Hepatocyte (in vitro differentiated cells): ENCODE data around the gene TMEM121B. TPM values are rescaled to one million over a fixed set of nuclear protein-coding genes. Genes with fewer than 3 reads are reported as not detected.

Source experiments
- DNase-seq: peaks from one replicate; pipeline ENCODE4 v3.0.0-alpha.2; 2016; ENCODE audit warnings: low spot score
- H2AFZ ChIP-seq: fragments of 200-600 bp; sonication (generic); 2 replicates; pipeline ENCODE4 v1.6.0; 2016; ENCODE audit warnings: antibody characterized with exemption, mild to moderate bottlenecking
- H3K27ac ChIP-seq: fragments of 200-600 bp; sonication (generic); 2 replicates; pipeline ENCODE4 v1.5.1; 2016; ENCODE audit warnings: mild to moderate bottlenecking
- H3K27me3 ChIP-seq: fragments of 200-600 bp; sonication (generic); 2 replicates; pipeline ENCODE4 v1.6.1; 2016
- H3K36me3 ChIP-seq: fragments of 200-600 bp; sonication (generic); replicated peaks from 2 replicates; pipeline ENCODE4 v1.5.1; 2016; ENCODE audit warnings: low read depth; ENCODE audit not compliant: insufficient read depth
- H3K4me1 ChIP-seq: fragments of 200-600 bp; sonication (generic); 2 replicates; pipeline ENCODE4 v1.5.1; 2016; ENCODE audit warnings: mild to moderate bottlenecking, moderate library complexity; ENCODE audit not compliant: insufficient read depth
- H3K4me2 ChIP-seq: fragments of 200-600 bp; sonication (generic); 2 replicates; pipeline ENCODE4 v1.6.0; 2016
- H3K4me3 ChIP-seq: fragments of 200-600 bp; sonication (generic); 2 replicates; pipeline ENCODE4 v1.5.1; 2016; ENCODE audit warnings: mild to moderate bottlenecking
- H3K79me2 ChIP-seq: fragments of 200-600 bp; sonication (generic); 2 replicates; pipeline ENCODE4 v1.6.0; 2017; ENCODE audit warnings: mild to moderate bottlenecking
- H3K9me2 ChIP-seq: fragments of 200-600 bp; sonication (generic); replicated peaks from 2 replicates; pipeline ENCODE4 v1.6.0; 2017; ENCODE audit warnings: mild to moderate bottlenecking; ENCODE audit not compliant: insufficient read depth
- H3K9me3 ChIP-seq: fragments of 200-600 bp; sonication (generic); 2 replicates; pipeline ENCODE4 v1.5.1; 2016; ENCODE audit warnings: low read depth, mild to moderate bottlenecking
- H4K20me1 ChIP-seq: fragments of 200-600 bp; sonication (generic); 2 replicates; pipeline ENCODE4 v1.6.0; 2016; ENCODE audit warnings: mild to moderate bottlenecking; ENCODE audit not compliant: insufficient read depth, poor library complexity, severe bottlenecking
- CTCF ChIP-seq: fragments of 200-600 bp; sonication (generic); IDR thresholded peaks from 2 replicates; pipeline ENCODE4 v1.5.1; 2016; ENCODE audit warnings: antibody characterized with exemption, mild to moderate bottlenecking; ENCODE audit not compliant: poor library complexity
- EZH2 ChIP-seq: fragments of 200-600 bp; sonication (generic); IDR thresholded peaks from 2 replicates; pipeline ENCODE4 v1.6.1; 2016; ENCODE audit warnings: antibody characterized with exemption, mild to moderate bottlenecking, borderline replicate concordance
- EZH2phosphoT487 ChIP-seq: fragments of 200-600 bp; sonication (generic); IDR thresholded peaks from one replicate; pipeline ENCODE4 v1.6.1; 2018; ENCODE audit warnings: antibody characterized with exemption, mild to moderate bottlenecking, low read depth, moderate library complexity; ENCODE audit not compliant: unreplicated experiment, severe bottlenecking
- WGBS: methylation state at CpG from one replicate; pipeline ENCODE4 v1.1.6; 2016; ENCODE audit warnings: low lambda C conversion rate; ENCODE audit errors: missing lambda C conversion rate; 5-methylcytosine and 5-hydroxymethylcytosine counted together
- polyA plus RNA-seq: library from polyadenylated mRNA; unstranded; fragments of >200 nt; fragmentation: Nextera tagmentation; extraction: Ambion mirVana; gene quantifications from 2 replicates; pipeline ENCODE4 v1.2.1, GENCODE V29; 2016
- total RNA-seq: library from RNA; depleted of rRNA; stranded (reverse); fragments of >200 nt; gene quantifications from 2 replicates; pipeline ENCODE4 v1.2.3, GENCODE V29; 2014

The TMEM121B gene
- total and polyA plus RNA-seq, 2 experiments from 2014 or later: 0.30 to 0.50 TPM

- H3K79me2 ChIP-seq: no peaks in the 10 kb centered on the region
- H3K9me2 ChIP-seq: no peaks in the 10 kb centered on the region
- no peaks in the 10 kb centered on the region for H3K36me3 ChIP-seq
- 89% methylated on average over 8 of the region's 8 CpGs for WGBS
- no peak overlapping the region for H3K4me3 ChIP-seq
- H3K4me1 ChIP-seq: no peaks in the 10 kb centered on the region
- no peak overlapping the region for H3K27ac ChIP-seq
- H2AFZ ChIP-seq: no peak overlapping the region
- TF ChIP-seq EZH2phosphoT487 (no peak), EZH2 (no peak), CTCF (no peak)
- H3K4me2 ChIP-seq: no peak overlapping the region
- no peaks in the 10 kb centered on the region for H4K20me1 ChIP-seq
- H3K27me3 ChIP-seq: peaks cover 8% of the 10 kb centered on the region
- no peaks in the 10 kb centered on the region for H3K9me3 ChIP-seq
- no peak for DNase-seq
Measured at GRCh38 chr22:17113600-17113999, 7.6 kb downstream of the TMEM121B start.

- WGBS: 81% methylated on average over 9 of the region's 9 CpGs
Measured at GRCh38 chr22:17112491-17113042, 8.6 kb downstream of the TMEM121B start.

GRCh38 chr22:17110791-17111550 is 10.2 kb downstream of the TMEM121B start:
- H3K9me3 ChIP-seq: no peaks in the 10 kb centered on the region
- H3K4me2 ChIP-seq: no peak overlapping the region
- no peak for DNase-seq
- 81% methylated on average over 12 of the region's 13 CpGs for WGBS
- TF ChIP-seq EZH2 (no peak), EZH2phosphoT487 (no peak), CTCF (no peak)
- H3K79me2 ChIP-seq: no peaks in the 10 kb centered on the region
- no peaks in the 10 kb centered on the region for H3K27me3 ChIP-seq
- H3K27ac ChIP-seq: no peak overlapping the region
- H3K9me2 ChIP-seq: no peaks in the 10 kb centered on the region
- H3K4me3 ChIP-seq: no peak overlapping the region
- H2AFZ ChIP-seq: no peak overlapping the region
- H4K20me1 ChIP-seq: no peaks in the 10 kb centered on the region
- H3K36me3 ChIP-seq: no peaks in the 10 kb centered on the region
- no peaks in the 10 kb centered on the region for H3K4me1 ChIP-seq

More at GRCh38 chr22:17112491-17113042, 8.6 kb downstream of the TMEM121B start:
- no peak overlapping the region for H2AFZ ChIP-seq
- DNase-seq: no peak
- no peaks in the 10 kb centered on the region for H3K4me1 ChIP-seq
- H3K4me3 ChIP-seq: no peak overlapping the region
- TF ChIP-seq CTCF (no peak), EZH2phosphoT487 (no peak), EZH2 (no peak)
- H3K4me2 ChIP-seq: no peak overlapping the region
- H3K9me3 ChIP-seq: no peaks in the 10 kb centered on the region
- H3K9me2 ChIP-seq: no peaks in the 10 kb centered on the region
- H3K79me2 ChIP-seq: no peaks in the 10 kb centered on the region
- H3K36me3 ChIP-seq: no peaks in the 10 kb centered on the region
- H3K27me3 ChIP-seq: no peaks in the 10 kb centered on the region
- no peak overlapping the region for H3K27ac ChIP-seq
- H4K20me1 ChIP-seq: no peaks in the 10 kb centered on the region
